ENCODE data around the gene CDH19. TPM values are rescaled to one million over a fixed set of nuclear protein-coding genes. Genes with fewer than 3 reads are reported as not detected.

The CDH19 gene
- total RNA-seq, 4 donors from 2014 or later = 1.3 to 9.5 (median 6.8) TPM

DNA sequence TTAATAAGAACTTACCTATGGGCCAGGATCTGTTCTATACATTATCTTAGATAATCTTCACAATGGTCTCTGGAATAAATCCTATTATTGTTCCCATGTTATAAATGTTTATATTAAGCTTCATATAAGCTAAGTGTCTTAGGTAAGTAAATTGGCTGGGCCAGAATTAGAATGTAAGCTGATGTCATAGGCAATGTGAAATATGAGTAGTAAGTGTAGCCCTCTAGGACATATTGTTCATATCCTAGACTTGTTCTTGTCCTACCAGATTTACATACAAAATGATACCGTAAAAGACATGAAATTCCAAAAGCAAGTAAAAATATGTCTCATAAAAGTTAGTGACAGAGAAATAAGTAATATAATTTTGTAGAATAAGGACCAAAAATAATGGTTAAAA is 89.9 kb downstream of the CDH19 start:
- intact Hi-C loops (cut with DNase I; ENCODE audit: low total_unique reads) = no loop called here
- TF ChIP-seq, protein P1, sequence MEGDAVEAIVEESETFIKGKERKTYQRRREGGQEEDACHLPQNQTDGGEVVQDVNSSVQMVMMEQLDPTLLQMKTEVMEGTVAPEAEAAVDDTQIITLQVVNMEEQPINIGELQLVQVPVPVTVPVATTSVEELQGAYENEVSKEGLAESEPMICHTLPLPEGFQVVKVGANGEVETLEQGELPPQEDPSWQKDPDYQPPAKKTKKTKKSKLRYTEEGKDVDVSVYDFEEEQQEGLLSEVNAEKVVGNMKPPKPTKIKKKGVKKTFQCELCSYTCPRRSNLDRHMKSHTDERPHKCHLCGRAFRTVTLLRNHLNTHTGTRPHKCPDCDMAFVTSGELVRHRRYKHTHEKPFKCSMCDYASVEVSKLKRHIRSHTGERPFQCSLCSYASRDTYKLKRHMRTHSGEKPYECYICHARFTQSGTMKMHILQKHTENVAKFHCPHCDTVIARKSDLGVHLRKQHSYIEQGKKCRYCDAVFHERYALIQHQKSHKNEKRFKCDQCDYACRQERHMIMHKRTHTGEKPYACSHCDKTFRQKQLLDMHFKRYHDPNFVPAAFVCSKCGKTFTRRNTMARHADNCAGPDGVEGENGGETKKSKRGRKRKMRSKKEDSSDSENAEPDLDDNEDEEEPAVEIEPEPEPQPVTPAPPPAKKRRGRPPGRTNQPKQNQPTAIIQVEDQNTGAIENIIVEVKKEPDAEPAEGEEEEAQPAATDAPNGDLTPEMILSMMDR (IDR thresholded peaks at IDR 0.05) = no peak
- no peak for TF ChIP-seq POLR2A (IDR thresholded peaks at IDR 0.05)
- no peak for DNase-seq (ENCODE audit: low spot score in 2 of 2)
- no peak overlapping the region for H3K4me3 ChIP-seq (ENCODE audit: low read depth, poor library complexity, severe bottlenecking)
- WGBS, 2 donors = 50 to 58% methylated on average over 1 of the region's 1 CpG

DNA sequence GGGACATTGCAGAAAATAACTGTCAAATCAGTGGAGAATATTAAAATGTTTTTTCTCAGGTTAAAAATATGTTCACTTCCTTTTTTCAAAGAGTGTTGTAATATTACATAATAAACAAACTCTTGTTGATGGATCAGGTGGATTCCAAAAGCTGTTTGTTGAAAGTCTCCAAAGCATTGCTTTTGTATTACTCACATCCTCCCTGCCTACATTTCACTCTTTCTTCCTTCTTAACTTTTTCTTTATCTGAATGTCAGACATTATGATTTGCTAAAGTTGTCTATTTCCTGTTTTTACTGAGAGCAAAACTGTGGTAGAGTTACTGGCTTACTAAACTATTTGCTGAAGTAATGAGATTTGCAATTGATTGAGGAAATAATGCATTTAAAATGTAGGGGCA is 92.1 kb downstream of the CDH19 start:
- no peak overlapping the region for H3K4me3 ChIP-seq (ENCODE audit: low read depth, poor library complexity, severe bottlenecking)
- intact Hi-C loops (cut with DNase I; ENCODE audit: low total_unique reads) = no loop called here
- TF ChIP-seq, protein P1 (IDR thresholded peaks at IDR 0.05) = no peak
- TF ChIP-seq POLR2A (IDR thresholded peaks at IDR 0.05) = no peak
- no peak for DNase-seq (ENCODE audit: low spot score in 2 of 2)

DNA sequence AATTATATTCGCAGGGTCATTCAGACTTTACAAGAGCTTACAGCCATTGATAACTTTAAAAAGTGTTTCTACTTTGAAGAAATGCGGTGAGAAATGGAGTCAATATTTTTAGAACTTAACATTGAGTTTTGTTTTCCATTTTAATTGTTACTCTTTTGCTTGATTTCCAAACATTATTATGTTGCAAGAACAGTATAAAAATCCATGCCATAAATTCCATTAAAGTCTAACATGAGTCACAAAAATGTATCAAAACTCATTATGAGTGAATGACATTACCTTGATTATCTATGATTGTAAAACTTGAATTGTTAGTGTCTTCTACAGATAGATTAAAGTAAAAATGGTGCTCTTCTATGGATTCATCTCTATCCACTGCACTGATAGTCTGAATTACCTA is 92.6 kb downstream of the CDH19 start:
- DNase-seq (ENCODE audit: low spot score in 2 of 2) = no peak
- 67 to 76% methylated on average over 2 of the region's 2 CpGs for WGBS, 2 donors
- intact Hi-C loops (cut with DNase I; ENCODE audit: low total_unique reads) = no loop called here
- H3K4me3 ChIP-seq (ENCODE audit: low read depth, poor library complexity, severe bottlenecking) = no peak overlapping the region
- TF ChIP-seq, protein P1 (IDR thresholded peaks at IDR 0.05) = no peak
- no peak for TF ChIP-seq POLR2A (IDR thresholded peaks at IDR 0.05)

DNA sequence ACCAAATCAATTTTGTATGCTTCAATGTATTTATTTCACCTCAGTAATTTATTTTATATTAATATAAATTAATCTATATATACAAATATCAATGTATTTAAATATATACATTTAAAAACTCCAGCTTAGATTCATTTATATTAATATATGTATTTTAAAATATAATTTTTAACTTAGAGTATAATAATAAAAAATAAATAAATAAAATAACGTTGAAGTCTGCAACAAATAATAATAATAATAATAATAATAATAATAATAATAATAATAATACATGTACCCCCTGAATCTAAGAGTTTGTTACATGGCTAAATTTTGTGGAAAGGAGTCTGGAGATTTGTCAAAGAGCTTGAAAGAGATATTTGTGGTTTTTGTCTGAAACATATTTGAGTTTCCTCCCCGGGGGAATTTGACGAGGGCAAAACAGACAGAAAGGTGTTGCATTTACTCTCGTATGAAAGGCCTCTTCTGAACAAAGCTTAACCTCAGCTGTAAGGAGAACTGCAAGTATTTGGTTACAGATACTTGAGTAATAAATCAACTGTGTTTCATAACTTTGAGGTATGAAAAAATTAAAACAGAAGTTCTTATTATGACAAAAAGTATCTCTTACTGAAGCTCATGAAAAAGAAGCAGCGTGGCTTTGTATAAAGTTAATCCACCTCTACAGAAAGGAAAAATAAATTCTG is 93.4 kb downstream of the CDH19 start:
- no peak overlapping the region for H3K4me3 ChIP-seq (ENCODE audit: low read depth, poor library complexity, severe bottlenecking)
- no peak for DNase-seq (ENCODE audit: low spot score in 2 of 2)
- TF ChIP-seq POLR2A (IDR thresholded peaks at IDR 0.05) = no peak
- TF ChIP-seq, protein P1 (IDR thresholded peaks at IDR 0.05) = no peak
- WGBS, 2 donors = 44 to 45% methylated on average over 5 of the region's 5 CpGs
- intact Hi-C loops (cut with DNase I; ENCODE audit: low total_unique reads) = no loop called here

DNA sequence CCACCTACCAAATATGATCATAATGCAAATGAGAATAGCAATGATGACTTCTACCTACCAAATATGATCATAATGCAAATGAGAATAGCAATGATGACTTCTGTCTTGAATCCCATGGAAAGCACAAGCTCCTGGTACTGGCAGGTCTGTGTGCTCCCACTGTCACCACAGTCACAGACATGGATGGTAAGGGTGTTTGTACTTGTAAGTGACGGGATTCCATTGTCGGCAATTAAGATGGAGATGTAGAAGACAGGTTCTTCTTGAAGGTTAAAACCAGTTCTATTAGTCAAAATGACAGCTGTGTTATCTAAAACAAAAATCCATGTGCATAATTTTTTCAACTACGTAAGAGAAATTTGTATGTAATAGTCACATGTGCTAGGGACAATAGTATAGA is 95.0 kb downstream of the CDH19 start:
- intact Hi-C loops (cut with DNase I; ENCODE audit: low total_unique reads) = no loop called here
- WGBS, 2 donors = 70 to 78% methylated on average over 3 of the region's 3 CpGs
- H3K4me3 ChIP-seq (ENCODE audit: low read depth, poor library complexity, severe bottlenecking) = no peak overlapping the region
- no peak for DNase-seq (ENCODE audit: low spot score in 2 of 2)
- TF ChIP-seq, protein P1 (IDR thresholded peaks at IDR 0.05) = no peak
- TF ChIP-seq POLR2A (IDR thresholded peaks at IDR 0.05) = no peak

DNA sequence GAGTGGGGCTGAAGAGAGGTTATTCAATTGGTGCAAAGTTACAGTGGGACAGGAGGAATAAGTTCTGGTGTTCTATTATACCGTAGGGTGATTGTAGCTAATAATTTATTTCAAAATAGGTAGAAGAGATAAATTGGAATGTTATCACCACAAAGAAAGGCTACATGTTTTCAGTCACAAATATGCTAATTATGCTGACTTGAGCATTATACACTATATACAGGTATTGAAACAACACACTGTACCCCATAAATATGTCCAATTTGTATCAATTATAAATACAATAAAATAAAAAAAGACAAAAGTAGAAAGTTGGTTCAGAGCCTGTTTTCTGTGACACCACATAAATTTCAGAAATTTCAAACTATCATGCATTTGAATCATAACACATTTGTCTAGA is 97.7 kb downstream of the CDH19 start:
- WGBS, 2 donors = 85 to 93% methylated on average over 1 of the region's 1 CpG
- TF ChIP-seq, protein P1 (IDR thresholded peaks at IDR 0.05) = no peak
- TF ChIP-seq POLR2A (IDR thresholded peaks at IDR 0.05) = no peak
- H3K4me3 ChIP-seq (ENCODE audit: low read depth, poor library complexity, severe bottlenecking) = no peak overlapping the region
- DNase-seq (ENCODE audit: low spot score in 2 of 2) = no peak
- intact Hi-C loops (cut with DNase I; ENCODE audit: low total_unique reads) = no loop called here

Measured in lower leg skin (tissue), 4 donors.